HG02870 (cell line): Measurements from ENCODE around the gene PPP1R8.
"Not testable (repeated sequence)": the region's sequence is repeated elsewhere in the genome, so short reads cannot be mapped to it uniquely, and the experiment has no call there.

Source experiments
- ATAC-seq: cut with Tn5 transposase; IDR thresholded peaks from one replicate; pipeline ENCODE4 v1.9.1; 2021; ENCODE audit warnings: mild to moderate bottlenecking, moderate library complexity; ENCODE audit not compliant: unreplicated experiment

Gene PPP1R8

DNA sequence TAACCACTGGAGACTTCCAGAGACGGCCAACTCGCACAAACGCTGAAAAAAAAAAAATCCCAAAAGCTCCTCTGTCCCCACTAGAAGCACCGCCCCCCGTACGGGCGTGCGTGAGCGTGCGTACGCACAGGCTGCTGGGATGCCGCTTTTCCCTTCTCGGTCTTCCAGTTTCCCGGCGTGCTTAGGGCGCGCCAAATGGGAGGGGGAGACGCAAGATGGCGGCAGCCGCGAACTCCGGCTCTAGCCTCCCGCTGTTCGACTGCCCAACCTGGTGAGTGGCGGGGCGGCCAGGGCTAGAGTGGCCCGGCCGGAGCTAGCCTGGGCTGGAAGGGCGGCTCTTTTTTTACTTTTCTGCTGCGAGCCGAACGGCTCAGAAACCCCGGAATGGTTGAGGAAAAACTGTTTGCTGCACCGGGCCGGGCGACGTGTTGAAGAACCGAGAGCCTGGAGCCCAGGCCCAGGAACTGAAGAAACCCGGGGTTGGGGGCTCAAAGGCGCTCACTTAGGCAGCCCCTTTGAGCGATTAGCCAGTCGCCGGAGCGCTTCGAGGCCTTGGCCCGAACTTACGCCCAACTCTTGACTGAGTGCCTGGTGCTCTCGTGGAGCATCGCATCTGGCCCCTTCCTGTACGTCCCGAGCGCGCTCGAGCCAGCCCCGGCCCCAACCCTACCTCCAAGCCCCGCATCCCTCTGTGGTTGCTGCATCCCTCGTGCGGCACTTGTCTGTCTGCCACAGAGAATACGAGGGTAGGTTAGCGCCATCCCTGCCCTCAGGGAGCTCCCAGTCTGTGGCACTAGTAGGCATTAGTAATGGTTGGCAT, at the start of gene PPP1R8:
Gene PPP1R8, plus strand, starts transcription at position 162 of the 820 bp plus-strand sequence. Its CDS starts 54 bp downstream, at position 216.
- ATAC-seq, result peak; percentile 90

DNA sequence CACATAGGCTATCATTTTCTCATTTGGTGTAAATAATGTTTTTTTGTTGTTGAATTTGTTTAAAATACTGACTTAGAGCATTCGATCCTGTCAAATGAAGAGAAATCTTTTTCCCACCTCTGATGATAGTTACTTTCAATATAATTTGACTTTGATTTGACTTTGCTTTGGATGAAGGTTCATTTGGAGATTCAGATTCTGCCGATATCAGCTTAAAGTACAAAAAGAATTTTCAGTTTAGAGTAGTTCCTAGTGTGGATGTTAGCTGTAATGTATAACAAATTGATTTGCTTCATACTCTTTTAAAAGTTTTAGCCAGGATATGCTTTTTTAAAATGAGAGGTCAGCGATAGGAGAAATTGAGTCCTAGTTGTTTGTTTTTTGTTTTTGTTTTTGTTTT, 47.6 kb upstream of the PPP1R8 start:
- ATAC-seq, result no peak

DNA sequence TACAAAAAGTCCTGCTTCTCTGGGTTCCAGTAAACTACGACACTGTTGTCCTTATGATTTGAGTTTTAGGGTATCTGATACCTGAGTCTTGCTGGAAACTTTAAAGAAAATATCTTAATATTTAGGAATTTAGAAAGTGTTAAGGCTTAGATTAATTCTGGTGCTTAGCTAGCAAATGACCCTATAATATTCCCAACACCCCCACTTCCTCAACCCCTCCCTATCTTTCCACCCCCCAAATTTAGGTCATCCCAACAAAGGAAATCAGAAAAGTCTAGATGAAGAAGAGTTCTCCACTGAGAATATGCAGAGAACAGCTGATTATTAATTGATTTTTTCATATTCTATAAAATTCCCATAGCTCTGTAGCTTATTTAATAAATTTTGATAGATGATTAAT, 45.9 kb upstream of the PPP1R8 start:
- no peak for ATAC-seq

DNA sequence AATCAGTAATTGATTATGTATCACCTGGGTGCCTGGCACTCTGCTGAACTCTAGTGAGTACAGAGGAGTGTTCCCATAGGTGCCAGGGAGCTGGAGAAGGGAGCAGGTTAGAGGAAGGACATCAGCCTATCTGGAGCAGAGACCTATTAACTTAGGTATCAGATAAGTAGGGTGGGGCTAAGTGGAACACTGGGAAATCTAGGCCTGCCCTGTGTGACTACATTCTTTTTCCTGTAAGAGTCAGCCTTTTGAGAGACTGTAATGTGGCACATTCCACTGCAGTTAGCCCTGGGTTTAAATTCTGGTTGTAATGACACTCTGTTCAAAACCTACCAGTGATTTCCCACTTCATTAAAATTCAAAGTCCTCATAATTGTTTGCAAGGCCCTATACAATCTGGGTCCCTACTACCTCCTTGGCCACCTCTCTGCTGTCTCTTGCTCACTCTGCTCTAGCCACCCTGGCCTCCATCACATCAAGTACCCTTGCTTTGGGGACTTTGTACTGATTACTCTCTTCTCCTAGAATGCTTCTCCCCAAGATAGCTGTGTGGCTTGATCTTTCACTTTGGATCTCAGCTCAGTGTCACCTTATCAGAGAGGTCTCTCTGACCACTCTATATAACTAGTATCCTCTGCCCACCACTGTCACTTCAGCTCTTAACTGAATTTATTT, 44.7 kb upstream of the PPP1R8 start:
- ATAC-seq, result no peak

DNA sequence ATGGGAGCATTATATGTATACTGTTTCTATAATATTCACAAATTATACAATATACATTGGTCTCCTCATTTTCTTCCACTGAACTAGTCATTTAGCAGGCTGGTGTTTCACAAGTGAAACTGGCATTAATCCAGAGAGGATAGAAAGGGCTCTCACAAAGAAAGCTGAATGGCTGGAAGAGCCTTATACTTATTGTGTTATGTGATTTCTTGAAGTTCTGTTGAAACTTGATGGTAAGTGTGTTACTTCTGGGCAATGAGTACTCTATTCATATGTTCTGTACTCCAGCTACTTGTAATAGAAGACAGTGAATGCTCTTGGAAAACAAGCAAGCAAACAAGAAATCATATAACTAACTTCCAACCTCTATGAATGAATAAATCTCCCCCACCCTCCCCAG, 42.7 kb upstream of the PPP1R8 start:
- no peak for ATAC-seq

DNA sequence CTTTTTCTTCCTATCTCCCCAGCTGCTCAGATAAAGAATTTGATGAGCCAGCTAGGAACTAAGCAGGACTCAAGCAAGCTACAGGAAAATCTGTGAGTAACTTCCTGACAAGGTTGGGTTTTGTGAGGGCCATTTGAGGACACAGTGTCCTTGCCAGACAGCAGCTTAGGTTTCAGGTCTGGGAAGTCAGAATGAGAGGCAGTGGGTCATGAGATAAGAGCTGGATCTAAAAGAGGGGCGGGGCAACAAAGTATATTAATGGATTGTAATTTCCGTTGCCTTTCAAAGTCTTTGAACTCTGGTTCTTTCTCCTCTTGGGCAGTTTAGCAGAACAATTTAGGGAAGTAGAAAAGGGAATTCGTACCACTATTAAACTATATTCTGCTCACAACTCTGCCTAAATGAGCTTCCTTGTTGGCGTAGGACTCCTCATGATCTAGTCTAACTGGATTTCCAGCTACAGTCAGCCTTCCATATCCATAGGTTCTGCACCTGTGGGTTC, 41.0 kb upstream of the PPP1R8 start:
- no peak for ATAC-seq

DNA sequence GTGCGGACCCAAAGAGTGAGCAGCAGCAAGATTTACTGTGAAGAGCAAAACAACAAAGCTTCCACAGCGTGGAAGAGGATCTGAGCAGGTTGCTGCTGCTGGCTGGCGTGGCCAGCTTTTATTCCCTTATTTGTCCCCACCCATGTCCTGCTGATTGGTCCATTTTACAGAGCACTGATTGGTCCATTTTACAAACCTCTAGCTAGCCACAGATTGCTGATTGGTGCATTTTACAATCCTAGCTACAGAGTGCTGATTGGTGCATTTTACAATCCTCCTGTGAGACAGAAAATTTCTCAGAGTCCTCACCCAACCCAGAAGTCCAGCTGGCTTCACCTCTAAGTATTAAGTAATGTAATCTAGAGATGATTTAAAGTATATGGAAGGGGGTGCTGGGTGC, 40.3 kb upstream of the PPP1R8 start:
- not testable (repeated sequence) for ATAC-seq

DNA sequence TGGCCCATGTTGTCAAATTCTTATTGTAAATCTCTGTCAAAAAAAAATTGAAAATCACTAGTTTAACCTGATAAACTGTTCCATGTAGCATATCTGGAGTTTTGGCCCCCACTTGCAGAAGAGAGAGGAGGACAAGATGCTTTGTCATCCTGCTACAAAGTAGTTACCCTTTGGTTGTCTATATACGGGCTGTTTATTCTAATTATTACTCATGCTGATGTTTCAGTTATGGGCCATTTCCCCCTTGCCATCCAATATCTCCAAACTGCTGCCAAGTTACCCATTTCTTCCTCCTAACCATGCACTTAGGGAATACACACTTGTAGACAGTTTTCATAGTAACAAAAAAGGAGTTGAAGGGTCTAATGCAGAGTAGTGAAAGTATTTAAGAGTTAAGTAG, 35.0 kb upstream of the PPP1R8 start:
- no peak for ATAC-seq

DNA sequence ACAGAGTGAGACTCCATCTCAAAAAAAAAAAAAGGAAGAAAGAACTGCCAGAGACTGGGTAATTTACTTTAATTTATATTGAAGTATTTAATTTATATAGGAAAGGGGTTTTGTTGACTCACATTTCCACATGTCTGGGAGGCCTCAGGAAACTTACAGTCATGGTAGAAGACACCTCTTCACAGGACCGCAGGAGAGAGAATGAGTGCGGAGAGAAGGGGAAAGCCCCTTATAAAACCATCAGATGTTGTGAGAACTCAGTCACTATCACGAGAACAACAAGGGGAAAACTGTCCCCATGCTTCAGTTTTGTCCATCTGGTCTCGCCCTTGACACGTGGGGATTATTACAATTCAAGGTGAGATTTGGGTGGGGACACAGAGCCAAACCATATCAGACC, 25.8 kb upstream of the PPP1R8 start:
- no peak for ATAC-seq

DNA sequence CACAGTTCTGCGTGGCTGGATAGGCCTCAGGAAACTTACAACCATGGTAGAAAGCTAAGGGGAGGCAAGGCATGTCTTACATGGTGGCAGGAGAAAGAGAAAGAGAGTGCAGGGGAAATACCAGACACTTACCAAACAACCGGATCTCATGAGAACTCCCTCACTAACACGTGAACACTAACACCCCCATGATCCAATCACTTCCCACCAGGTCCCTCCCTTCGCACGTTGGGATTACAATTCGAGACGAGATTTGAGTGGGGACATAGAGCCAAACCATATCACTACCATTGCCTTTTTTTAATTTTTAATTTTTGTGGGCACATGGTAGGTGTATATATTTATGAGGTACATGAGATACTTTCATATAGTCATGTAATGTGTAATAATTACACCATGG, 23.8 kb upstream of the PPP1R8 start:
- no peak for ATAC-seq

DNA sequence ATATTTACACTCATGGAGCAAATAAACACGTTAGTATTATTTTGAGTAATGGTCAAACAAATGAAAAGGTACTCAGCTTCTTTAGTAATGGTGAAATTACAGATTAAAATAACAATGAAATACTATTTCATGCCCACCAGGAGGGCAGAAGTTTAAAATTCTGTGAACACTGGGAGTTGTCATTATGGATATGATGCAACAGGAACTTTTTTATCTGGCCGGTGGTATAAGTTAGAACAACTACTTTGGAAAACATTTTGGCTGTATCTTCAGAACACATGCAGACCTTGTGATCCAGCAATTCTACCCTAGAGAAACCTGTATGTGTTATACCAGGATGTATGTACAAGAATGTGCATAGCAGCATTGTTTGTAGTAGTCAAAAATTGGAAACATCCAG, 23.2 kb upstream of the PPP1R8 start:
- no peak for ATAC-seq

DNA sequence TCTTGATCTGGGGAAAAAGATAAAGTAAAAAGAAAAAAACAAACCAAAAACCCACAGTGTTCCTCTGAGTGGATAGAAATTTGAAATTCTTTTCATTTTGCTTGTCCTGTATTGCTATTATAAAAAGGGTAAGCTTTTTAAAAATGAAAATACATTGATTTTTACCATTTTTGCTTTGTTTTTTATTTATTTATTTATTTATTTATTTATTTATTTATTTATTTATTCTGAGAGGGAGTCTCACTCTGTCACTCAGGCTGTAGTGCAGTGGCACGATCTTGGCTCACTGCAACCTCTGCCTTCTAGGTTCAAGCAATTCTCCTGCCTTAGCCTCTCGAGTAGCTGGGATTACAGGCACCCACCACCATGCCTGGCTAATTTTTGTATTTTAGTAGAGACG, 22.5 kb upstream of the PPP1R8 start:
- not testable (repeated sequence) for ATAC-seq

DNA sequence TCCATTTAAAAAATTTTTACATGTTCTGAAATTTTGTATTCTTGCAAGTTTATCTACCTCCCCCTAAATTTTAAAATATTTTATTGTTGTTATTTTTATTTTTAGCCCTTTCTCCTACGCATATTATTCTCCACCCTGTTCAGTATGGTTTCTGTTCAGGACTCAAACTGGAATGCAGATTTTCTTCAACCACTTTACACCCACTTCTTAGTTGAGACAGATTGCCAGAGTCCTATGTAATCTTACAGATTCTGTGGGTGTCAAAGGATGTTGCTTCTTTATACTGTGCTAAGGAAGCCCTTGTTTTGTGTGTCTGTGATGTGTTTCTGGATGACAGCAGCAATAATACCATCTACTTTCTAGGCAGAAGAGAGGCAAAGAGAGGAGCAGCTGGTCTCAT, 20.7 kb upstream of the PPP1R8 start:
- no peak for ATAC-seq

DNA sequence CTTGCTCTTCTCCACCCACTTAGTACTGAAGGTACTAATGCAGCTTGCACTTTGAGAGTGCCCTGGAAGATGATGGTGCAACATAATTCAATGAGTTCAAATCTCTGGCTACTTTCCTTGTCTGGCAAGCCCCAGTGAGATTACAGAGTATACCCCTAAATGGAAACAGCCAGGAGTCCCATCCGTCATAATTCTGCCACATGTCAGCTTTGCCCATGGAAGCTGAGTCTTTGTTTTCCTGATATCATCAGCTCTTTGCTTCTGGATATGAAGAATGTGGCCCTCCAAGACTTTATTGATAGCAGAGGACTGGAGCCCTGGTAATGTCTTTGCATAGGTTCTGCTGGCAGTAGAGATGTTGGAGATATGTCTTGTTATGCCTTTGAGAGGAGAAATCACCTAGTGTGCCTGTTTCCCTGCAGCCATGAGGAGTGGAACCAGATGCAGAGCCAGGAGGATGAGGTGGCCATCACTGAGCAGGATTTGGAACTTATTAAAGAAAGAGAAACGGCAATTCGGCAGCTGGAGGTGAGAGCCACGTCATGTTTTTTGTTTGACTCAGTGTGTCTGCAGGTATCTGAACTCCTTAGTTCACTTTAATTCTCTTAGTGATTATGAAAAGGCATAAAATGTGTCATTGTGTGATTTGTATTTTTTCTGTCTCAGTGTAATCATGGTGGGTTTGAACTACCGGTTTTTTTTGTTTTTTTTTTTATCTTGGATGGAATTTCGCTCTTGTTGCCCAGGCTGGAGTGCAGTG, 18.7 kb upstream of the PPP1R8 start:
- ATAC-seq, result no peak

DNA sequence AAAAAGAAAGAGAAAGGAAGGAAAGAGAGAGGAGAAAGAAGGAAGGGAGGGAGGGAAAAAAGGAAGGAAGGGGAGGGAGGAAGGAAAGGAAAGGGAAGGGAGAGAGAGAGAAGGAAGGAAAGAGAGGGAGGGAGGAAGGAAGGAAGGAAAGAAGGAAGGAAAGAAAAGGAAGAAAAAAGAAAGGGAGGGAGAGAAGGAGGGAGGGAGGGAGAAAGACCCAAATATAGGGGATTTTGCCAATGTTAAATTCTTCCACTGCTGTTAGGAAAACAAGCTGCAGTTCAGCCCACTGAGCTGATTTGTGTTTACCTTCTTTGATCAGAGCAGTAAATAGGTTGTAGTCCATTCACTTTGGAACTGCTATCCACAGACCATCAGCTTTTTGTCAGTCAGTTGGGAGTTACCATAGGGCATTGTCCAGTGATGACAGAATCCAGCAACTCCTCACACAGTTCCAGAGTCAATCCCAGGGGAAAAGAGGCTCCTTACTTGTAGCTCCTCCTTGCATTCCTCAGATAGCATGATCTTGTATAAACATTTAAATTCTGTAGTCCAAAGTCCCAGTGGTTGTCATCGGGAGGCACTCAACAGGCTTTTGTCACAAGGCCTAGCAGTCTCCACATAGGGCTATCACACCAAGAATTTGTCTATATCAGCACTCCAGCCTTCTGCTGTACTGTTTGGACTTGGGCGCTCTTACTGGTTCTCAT, 13.5 kb upstream of the PPP1R8 start:
- no peak for ATAC-seq

DNA sequence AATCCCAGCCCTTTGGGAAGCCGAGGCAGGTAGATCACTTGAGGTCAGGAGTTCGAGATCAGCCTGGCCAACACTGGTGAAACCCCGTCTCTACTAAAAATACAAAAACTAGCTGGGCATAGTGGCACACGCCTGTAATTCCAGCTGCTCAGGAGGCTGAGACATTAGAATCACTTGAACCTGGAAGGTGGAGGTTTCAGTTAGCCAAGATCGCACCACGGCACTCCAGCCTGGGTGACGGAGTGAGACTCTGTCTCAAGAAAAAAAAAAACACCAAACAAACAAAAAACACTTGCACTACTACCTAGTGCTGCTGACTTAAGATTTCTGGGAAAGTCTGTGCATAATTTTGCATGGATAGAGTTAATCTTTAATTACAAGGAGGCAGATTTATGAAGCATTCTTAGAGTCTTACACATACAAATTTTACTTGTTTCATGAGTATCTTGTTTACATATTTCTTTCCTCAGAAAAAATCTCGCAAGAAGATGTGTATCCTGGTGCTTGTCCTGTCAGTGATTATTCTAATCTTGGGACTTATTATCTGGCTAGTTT, 8.7 kb upstream of the PPP1R8 start:
- no peak for ATAC-seq

DNA sequence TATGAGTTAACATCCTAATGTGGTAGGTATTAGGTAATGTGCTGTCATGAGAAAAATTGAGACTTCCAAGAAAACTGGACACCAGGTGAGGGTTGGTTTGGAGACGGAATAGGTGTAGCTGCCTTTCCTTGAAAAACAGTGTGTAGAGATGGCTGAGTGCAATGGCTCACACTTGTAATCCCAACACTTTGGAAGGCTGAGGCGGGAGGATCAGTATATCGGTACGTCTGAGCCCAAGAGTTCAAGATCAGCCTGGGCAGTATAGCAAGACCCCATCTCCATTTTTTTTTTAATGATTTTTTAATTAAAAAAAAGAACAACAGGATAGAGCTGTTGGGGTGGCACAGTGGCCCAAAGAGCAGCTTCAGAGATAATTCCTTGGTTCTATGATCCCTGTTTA, 6.8 kb upstream of the PPP1R8 start:
- ATAC-seq, result no peak

DNA sequence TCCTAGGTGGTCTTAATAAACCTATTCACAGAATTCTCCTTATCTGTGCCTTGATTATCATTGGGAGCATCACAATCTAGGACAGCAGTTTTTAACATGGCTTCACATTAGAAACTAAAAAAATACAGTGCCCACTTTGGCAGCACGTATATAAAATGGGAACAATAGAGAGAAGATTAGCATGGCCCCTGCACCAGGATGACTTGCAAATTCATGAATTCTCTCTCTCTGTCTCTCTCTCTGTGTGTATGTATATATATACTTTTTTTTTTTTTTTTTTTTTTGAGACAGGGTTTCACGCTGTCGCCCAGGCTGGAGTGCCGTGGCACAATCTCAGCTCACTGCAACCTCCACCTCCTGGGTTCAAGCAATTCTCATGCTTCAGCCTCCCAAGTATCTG, 6.2 kb upstream of the PPP1R8 start:
- ATAC-seq, result no peak

DNA sequence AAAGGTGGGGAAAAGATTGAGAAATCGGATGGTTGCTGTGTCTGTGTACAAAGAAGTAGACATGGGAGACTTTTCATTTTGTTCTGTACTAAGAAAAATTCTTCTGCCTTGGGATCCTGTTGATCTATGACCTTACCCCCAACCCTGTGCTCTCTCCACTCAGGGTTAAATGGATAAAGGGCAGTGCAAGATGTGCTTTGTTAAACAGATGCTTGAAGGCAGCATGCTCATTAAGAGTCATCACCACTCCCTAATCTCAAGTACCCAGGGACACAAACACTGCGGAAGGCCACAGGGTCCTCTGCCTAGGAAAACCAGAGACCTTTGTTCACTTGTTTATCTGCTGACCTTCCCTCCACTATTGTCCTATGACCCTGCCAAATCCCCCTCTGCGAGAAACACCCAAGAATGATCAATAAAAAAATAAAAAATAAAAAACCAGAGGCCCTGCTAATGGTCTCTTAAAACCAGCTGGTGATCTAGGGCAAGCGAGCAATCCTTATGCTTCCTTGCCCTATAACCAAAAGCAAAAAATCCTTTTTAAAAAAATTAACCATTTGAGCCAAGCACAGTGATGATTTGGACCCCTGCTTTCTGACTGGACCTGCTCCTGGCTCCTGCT, 1.1 kb upstream of the PPP1R8 start:
- ATAC-seq, result not testable (repeated sequence)
